Thyroid gland (tissue), 4 donors: Measurements from ENCODE around the gene ABCB8.

Source experiments
- CTCF ChIP-seq, 6 experiments: fragments of 200-600 bp in 3 of 6; fragments of 450-650 bp in 3 of 6; sonication (generic) in 3 of 6; IDR thresholded peaks; one replicate each; pipeline ENCODE4 v1.5.1; 2016 to 2019; ENCODE audit warnings: antibody characterized with exemption in 6 of 6, mild to moderate bottlenecking in 2 of 6, inconsistent platforms in 1 of 6, moderate library complexity in 1 of 6
- POLR2A ChIP-seq, 2 donors: fragments of 450-650 bp; IDR thresholded peaks; one replicate each; pipeline ENCODE4 v1.6.1; 2017; ENCODE audit warnings: antibody characterized with exemption in 2 of 2, mild to moderate bottlenecking in 2 of 2, moderate library complexity in 1 of 2

- TF ChIP-seq CTCF (IDR thresholded peaks at IDR 0.05) (no peak), POLR2A (IDR thresholded peaks at IDR 0.05) (no peak)
Observed at GRCh38 chr7:151064993-151065392, 36.7 kb downstream of the ABCB8 start.
